Measurements from ENCODE around the gene KANK2.
A peak's percentile ranks its signal among the peaks of the same experiment; 100 is the strongest.

KANK2 gene

DNA sequence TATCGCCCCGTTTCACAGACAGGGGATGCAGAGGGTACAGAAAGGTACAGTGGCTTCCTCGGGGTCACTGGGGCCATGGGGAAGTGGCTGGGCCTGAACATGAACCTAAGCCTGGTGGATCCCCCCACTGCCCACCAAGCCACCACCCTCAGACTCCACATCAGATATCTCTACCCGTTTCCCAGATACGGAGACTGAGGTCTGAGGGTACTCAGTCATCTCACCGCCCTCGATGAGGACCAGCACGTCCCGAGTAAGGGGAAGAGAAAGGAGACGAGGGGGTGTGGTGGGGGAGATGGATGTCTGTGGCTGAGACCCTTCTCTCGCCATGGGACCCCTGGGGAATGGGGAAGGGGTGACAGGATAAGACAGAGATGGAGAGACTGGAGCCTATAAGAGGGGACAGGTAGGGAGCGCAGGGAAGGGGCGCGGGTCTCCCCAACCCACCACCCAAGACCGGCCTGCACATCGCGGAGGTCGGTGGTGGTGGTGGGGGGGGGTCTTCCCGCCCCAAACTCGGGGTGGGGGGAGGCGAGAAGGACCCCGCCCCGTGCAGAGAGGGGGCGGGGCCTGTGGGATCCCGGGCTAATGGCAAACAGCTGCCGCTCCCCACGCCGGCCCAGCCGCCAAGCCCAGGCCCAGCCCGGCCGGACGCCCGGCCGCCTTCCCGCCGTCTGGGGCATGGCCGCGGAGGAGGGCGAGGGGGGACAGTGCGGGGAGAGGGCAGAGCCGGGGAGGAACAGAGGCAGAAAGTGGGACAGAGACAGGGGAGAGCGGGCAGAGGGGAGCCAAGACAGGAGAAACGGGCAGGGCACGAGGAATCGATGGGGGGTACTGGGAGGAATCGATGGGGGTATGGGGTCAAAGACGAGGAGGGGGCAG, 698 bp downstream of the KANK2 start:
- peaks cover 10% of the 10 kb centered on the region for H3K4me1 ChIP-seq (ENCODE audit: control insufficient read depth, insufficient read depth, low read length, unreplicated experiment)
- peak overlapping the region; percentile 5 for H2AFZ ChIP-seq (ENCODE audit: low read length, unreplicated experiment)
- H3K79me2 ChIP-seq (ENCODE audit: control insufficient read depth, insufficient read depth, low read length, unreplicated experiment), result peaks cover 47% of the 10 kb centered on the region
- peaks cover 17% of the 10 kb centered on the region for H3K36me3 ChIP-seq (ENCODE audit: insufficient read depth, low read length)
- peak overlapping the region; percentile 45; the same call in 1 of the 2 replicates for H3K27ac ChIP-seq (ENCODE audit: low read depth, low read length)
- peak overlapping the region; percentile 89 for H3K4me3 ChIP-seq (ENCODE audit: low read depth, low read length)
- H3K27me3 ChIP-seq (ENCODE audit: insufficient read depth, low read length), result no peaks in the 10 kb centered on the region

DNA sequence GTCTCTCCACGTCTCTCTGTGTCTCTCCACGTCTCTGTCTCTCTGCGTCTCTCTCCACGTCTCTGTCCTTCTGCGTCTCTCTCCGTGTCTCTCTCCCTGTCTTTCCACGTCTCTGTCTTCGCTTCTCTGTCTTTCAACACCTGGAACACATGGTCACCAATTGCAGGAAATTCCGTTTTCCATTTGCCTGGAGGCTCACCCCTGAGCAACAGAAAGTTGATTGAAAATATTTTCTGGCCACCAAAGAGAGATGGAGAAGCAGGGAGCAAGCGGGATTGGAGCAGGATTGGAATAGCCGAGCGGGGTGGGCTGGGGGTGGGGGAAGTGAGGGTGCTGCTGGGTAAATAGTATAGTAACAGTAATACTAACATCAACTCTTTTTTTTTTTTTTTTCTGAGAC, 1.7 kb downstream of the KANK2 start:
- no peaks in the 10 kb centered on the region for H3K27me3 ChIP-seq (ENCODE audit: insufficient read depth, low read length)
- peaks cover 19% of the 10 kb centered on the region for H3K36me3 ChIP-seq (ENCODE audit: insufficient read depth, low read length)
- H3K27ac ChIP-seq (ENCODE audit: low read depth, low read length), result no peak overlapping the region
- H3K4me3 ChIP-seq (ENCODE audit: low read depth, low read length), result peak overlapping the region; percentile 89
- peaks cover 10% of the 10 kb centered on the region for H3K4me1 ChIP-seq (ENCODE audit: control insufficient read depth, insufficient read depth, low read length, unreplicated experiment)
- no peak overlapping the region for H2AFZ ChIP-seq (ENCODE audit: low read length, unreplicated experiment)
- peaks cover 50% of the 10 kb centered on the region for H3K79me2 ChIP-seq (ENCODE audit: control insufficient read depth, insufficient read depth, low read length, unreplicated experiment)

DNA sequence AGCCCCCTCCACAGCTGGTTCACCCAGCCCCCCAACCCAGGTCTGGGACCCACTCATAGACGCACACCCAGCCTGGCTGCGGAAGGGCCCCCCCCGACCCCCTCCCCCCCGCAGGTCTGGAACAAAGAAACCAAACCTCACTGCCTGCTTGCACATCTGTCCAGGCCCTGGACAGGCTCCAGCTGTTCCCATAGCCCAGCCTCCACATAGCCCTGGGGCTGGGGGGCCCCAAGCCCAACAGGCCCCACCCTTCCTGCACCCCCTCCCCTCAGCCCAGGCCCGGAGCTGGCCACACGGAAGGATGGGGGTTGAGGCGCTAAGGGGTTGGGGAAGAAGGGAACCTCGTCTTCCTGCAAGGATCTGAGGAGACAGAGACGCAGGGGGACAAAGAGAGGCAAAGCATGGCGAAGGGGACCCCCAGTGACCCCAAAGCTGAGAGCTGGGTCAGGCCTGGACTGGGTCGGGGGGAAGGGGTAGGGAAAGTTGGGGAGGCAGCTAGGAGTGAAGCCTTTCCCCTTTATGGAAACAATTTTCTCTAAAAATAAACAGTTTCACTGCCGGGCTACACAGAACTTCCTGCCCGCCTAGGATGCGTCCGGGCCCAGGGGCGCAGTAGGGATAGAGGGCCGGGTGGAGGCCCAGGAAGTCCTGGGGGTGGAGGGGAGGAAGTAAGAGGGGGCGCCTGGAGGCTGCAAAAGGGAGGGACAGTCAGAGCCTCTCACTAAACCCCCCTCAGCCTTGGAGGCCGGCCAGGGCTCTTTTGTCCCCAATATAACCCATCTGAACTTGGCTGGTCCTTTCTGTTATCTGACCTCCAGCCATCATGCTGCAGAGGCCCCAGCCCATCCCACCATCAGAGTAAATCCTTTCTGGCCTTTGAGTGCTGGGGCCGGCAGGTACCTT, 2.4 kb downstream of the KANK2 start:
- H3K27ac ChIP-seq (ENCODE audit: low read depth, low read length), result no peak overlapping the region; the same call in 1 of the 2 replicates
- peak overlapping the region; percentile 89 for H3K4me3 ChIP-seq (ENCODE audit: low read depth, low read length)
- no peaks in the 10 kb centered on the region for H3K27me3 ChIP-seq (ENCODE audit: insufficient read depth, low read length)
- peaks cover 19% of the 10 kb centered on the region for H3K36me3 ChIP-seq (ENCODE audit: insufficient read depth, low read length)
- H3K4me1 ChIP-seq (ENCODE audit: control insufficient read depth, insufficient read depth, low read length, unreplicated experiment), result peaks cover 16% of the 10 kb centered on the region
- H2AFZ ChIP-seq (ENCODE audit: low read length, unreplicated experiment), result no peak overlapping the region
- peaks cover 50% of the 10 kb centered on the region for H3K79me2 ChIP-seq (ENCODE audit: control insufficient read depth, insufficient read depth, low read length, unreplicated experiment)

DNA sequence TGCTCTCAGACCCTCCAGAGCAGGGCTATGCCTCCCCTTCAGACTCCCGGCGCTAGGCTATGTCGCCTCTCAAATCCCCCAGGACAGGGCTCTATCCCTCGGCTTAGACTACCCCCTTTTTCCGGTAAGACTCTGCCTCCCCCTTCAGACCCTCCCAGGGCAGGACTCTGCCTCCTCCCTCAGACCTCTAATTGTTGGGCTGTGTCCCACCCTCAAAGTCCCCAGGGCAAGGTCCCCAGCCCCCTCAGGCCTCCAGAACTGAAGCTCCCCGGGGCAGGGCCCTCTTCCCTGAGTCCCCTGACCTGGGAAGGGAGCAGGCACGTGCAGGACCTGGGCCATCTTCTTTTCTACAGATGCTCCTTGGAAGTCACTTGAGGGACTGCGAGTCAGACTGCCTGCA, 3.2 kb downstream of the KANK2 start:
- no peak overlapping the region for H2AFZ ChIP-seq (ENCODE audit: low read length, unreplicated experiment)
- H3K79me2 ChIP-seq (ENCODE audit: control insufficient read depth, insufficient read depth, low read length, unreplicated experiment), result peaks cover 50% of the 10 kb centered on the region
- peaks cover 21% of the 10 kb centered on the region for H3K4me1 ChIP-seq (ENCODE audit: control insufficient read depth, insufficient read depth, low read length, unreplicated experiment)
- no peaks in the 10 kb centered on the region for H3K27me3 ChIP-seq (ENCODE audit: insufficient read depth, low read length)
- H3K36me3 ChIP-seq (ENCODE audit: insufficient read depth, low read length), result peaks cover 19% of the 10 kb centered on the region
- peak overlapping the region; percentile 89 for H3K4me3 ChIP-seq (ENCODE audit: low read depth, low read length)
- H3K27ac ChIP-seq (ENCODE audit: low read depth, low read length), result no peak overlapping the region

DNA sequence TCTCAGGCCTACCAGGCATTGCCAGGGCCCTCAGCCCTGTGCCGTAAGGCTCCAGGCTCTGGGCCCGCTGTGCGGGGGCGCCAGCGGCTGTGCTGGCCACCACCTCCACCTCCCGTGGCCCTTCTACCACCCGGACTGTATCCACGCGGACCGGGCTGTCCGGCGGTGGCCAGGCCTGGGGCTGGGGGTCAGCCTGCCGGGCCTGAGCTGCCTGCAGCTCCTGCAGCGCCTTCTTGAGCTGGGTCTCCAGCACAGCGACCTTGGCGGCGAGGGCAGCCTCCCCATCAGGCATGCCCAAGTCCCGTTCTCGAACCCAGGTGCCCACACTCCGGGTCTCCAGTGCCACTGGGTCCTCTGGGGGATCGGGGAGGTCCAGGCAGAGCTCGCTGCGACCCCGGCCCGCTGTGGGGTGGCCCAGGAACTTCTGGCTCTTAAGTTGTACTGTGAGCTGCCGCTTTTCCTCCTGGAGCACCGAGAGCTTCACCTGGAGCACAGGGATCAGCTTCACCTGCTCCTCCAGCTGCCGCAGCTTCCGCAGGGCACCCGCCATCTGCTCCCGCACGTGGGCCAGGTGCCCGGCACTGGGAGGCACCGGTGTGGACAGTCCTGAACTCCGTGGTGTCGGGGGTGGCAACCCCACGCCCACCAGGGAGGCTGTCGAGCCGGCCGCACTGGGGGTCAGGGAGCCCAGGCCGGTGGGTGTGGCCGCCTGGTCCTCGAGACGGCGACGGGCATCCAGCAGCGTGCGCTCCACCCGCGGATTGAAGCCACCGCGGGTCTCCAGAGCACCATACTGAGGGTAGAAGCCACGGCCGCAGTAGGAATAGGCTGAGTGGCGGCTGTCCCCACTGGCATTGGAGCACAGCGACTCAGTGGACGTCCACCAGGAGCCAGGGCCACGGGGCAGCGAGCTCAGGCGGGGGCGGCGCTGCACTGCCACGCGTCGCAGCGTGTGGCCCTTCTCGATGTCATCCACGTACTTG, 4.1 kb downstream of the KANK2 start:
- Histone ChIP-seq H3K4me3 (ENCODE audit: low read depth, low read length) (no peak overlapping the region), H3K27ac (ENCODE audit: low read depth, low read length) (no peak overlapping the region), H3K79me2 (ENCODE audit: control insufficient read depth, insufficient read depth, low read length, unreplicated experiment) (peaks cover 55% of the 10 kb centered on the region), H3K36me3 (ENCODE audit: insufficient read depth, low read length) (peaks cover 19% of the 10 kb centered on the region), H3K4me1 (ENCODE audit: control insufficient read depth, insufficient read depth, low read length, unreplicated experiment) (peaks cover 21% of the 10 kb centered on the region), H3K27me3 (ENCODE audit: insufficient read depth, low read length) (no peaks in the 10 kb centered on the region), H2AFZ (ENCODE audit: low read length, unreplicated experiment) (no peak overlapping the region)

DNA sequence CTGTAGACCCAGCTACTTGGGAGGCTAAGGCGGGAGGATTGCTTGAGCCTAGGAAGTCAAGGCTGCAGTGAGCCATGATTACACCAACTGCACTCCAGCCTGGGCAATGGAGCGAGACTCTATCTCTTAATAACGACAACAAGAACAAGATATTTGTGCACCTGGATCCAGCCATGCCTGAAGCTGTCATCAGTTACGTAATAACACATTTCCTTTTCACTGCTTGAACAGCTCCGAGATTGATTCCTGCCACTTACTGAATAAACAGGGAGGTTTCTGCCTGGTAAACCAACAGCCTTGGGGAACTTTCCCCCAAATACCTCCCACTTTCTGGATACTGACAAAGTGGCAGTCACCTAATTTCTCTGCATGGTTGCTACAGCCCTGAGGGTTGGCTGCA, 5.4 kb downstream of the KANK2 start:
- H3K27me3 ChIP-seq (ENCODE audit: insufficient read depth, low read length), result no peaks in the 10 kb centered on the region
- no peak overlapping the region for H2AFZ ChIP-seq (ENCODE audit: low read length, unreplicated experiment)
- peaks cover 21% of the 10 kb centered on the region for H3K4me1 ChIP-seq (ENCODE audit: control insufficient read depth, insufficient read depth, low read length, unreplicated experiment)
- no peak overlapping the region; the same call in 1 of the 2 replicates for H3K27ac ChIP-seq (ENCODE audit: low read depth, low read length)
- H3K79me2 ChIP-seq (ENCODE audit: control insufficient read depth, insufficient read depth, low read length, unreplicated experiment), result peaks cover 57% of the 10 kb centered on the region
- H3K4me3 ChIP-seq (ENCODE audit: low read depth, low read length), result 0 out of 2 replicates have a peak overlapping the region, but pooled peaks have one; percentile 25
- H3K36me3 ChIP-seq (ENCODE audit: insufficient read depth, low read length), result peaks cover 25% of the 10 kb centered on the region

DNA sequence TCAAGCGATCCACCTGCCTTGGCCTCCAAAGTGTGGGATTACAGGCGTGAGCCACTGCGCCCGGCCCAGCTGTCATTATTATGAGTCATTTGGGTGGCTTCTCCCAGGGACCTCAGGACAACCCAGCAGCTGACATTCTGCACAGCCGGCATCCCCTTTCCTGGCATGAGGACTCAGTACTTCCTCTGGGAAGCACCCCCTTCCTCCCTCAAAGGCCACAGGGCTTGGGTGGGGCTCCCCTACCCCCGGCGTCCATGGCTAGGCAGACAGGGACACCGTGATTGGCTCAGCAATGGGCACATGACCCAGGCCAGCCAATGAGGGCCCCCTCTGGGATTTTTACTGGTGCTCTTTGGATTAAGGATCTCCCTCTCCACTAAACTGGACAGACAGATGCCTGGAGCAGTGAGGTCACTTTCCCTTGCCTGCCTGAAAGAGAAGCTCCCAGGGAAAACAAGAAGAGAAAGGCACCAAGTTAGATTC, 6.0 kb downstream of the KANK2 start:
- Histone ChIP-seq H3K27me3 (ENCODE audit: insufficient read depth, low read length) (no peaks in the 10 kb centered on the region), H3K4me1 (ENCODE audit: control insufficient read depth, insufficient read depth, low read length, unreplicated experiment) (peaks cover 21% of the 10 kb centered on the region), H3K36me3 (ENCODE audit: insufficient read depth, low read length) (peaks cover 25% of the 10 kb centered on the region), H3K79me2 (ENCODE audit: control insufficient read depth, insufficient read depth, low read length, unreplicated experiment) (peaks cover 54% of the 10 kb centered on the region), H3K4me3 (ENCODE audit: low read depth, low read length) (0 out of 2 replicates have a peak overlapping the region, but pooled peaks have one; percentile 25), H2AFZ (ENCODE audit: low read length, unreplicated experiment) (no peak overlapping the region), H3K27ac (ENCODE audit: low read depth, low read length) (no peak overlapping the region; the same call in 1 of the 2 replicates)

DNA sequence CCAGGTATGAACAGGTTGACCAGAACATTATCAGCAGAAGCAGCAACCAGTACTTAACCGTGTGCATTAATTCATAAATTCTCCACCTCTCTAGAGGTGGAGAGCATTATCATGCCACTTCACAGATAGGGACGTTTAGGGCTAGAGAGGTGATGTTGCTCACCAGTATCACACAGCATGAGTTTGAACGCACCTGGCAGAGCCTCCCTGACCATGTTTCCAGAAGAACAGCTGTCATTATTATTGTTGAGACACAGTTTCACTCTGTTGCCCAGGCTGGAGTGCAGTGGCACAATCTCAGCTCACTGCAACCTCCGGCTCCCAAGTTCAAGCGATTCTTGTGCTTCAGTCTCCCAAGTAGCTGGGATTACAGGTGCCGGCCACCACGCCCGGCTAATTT, 6.8 kb downstream of the KANK2 start:
- H3K27me3 ChIP-seq (ENCODE audit: insufficient read depth, low read length), result no peaks in the 10 kb centered on the region
- H3K79me2 ChIP-seq (ENCODE audit: control insufficient read depth, insufficient read depth, low read length, unreplicated experiment), result peaks cover 49% of the 10 kb centered on the region
- peak overlapping the region; percentile 54; the same call in 1 of the 2 replicates for H3K27ac ChIP-seq (ENCODE audit: low read depth, low read length)
- peaks cover 18% of the 10 kb centered on the region for H3K4me1 ChIP-seq (ENCODE audit: control insufficient read depth, insufficient read depth, low read length, unreplicated experiment)
- H3K4me3 ChIP-seq (ENCODE audit: low read depth, low read length), result no peak overlapping the region
- H2AFZ ChIP-seq (ENCODE audit: low read length, unreplicated experiment), result no peak overlapping the region
- peaks cover 28% of the 10 kb centered on the region for H3K36me3 ChIP-seq (ENCODE audit: insufficient read depth, low read length)

DNA sequence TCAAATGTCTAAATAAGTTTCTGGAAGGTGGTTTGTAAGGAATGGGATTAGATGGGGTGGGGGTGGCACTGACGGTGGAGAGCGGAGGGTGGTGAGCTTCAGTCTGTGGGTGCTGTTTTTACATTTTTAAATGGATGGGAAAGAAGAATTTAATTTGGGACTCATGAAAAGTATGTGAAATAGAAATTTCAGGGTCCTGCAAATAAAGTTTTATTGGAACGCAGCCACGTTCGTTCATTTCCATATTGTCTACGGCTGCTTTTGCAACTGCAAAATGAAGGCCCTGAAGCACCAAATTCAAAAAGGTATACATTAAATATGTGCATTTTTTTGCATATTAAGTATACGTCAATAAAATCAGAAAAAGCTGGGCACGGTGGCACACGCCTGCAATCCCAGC, 9.9 kb downstream of the KANK2 start:
- Histone ChIP-seq H3K4me3 (ENCODE audit: low read depth, low read length) (no peak overlapping the region), H3K36me3 (ENCODE audit: insufficient read depth, low read length) (peaks cover 23% of the 10 kb centered on the region), H3K27ac (ENCODE audit: low read depth, low read length) (no peak overlapping the region), H3K27me3 (ENCODE audit: insufficient read depth, low read length) (no peaks in the 10 kb centered on the region), H2AFZ (ENCODE audit: low read length, unreplicated experiment) (no peak overlapping the region), H3K79me2 (ENCODE audit: control insufficient read depth, insufficient read depth, low read length, unreplicated experiment) (peaks cover 28% of the 10 kb centered on the region), H3K4me1 (ENCODE audit: control insufficient read depth, insufficient read depth, low read length, unreplicated experiment) (peaks cover 16% of the 10 kb centered on the region)

Measured in ACC112 (cell line).